GM12878 (cell line): ENCODE data around the gene POLR2I. TPM values are rescaled to one million over a fixed set of nuclear protein-coding genes. Genes with fewer than 3 reads are reported as not detected.

ENCODE experiments used
- ATAC-seq: fragments of 200-7000 bp; cut with Tn5 transposase; 3 replicates; pipeline ENCODE4 v1.9.1; 2020; ENCODE audit warnings: mild to moderate bottlenecking, moderate library complexity
- BruUV-seq: library from RNA; stranded (reverse); fragments of 400-500 nt; replicated peaks from 2 replicates; lab custom pipeline; 2021; lab: Mats Ljungman, UMichigan
- CTCF ChIA-PET: fragments of 300-600 bp; sonication (Branson Sonifier 250); formaldehyde crosslinking; extraction: SDS; loops from one replicate; lab custom pipeline; 2021; ENCODE audit warnings: inconsistent platforms; lab: Yijun Ruan, JAX
- POLR2A ChIA-PET: fragments of 350-600 bp; formaldehyde crosslinking; extraction: SDS; loops from one replicate; lab custom pipeline; 2021; ENCODE audit warnings: inconsistent platforms; lab: Charles Lee
- RAD21 ChIA-PET: fragments of 300-600 bp; sonication (Branson Sonifier 250); formaldehyde crosslinking; loops from one replicate; lab custom pipeline; 2023; ENCODE audit warnings: antibody characterized with exemption; ENCODE audit not compliant: unreplicated experiment; lab: Charles Lee
- SMC1A ChIA-PET: fragments of 300-600 bp; sonication (Branson Sonifier 250); formaldehyde crosslinking; loops from one replicate; lab custom pipeline; 2023; ENCODE audit not compliant: unreplicated experiment, uncharacterized antibody; lab: Charles Lee
- DNase-seq: peaks from one replicate; pipeline ENCODE4 v3.0.0-alpha.2; 2011; ENCODE audit warnings: low read depth, low spot score
- FAIRE-seq: peaks from 3 replicates; lab custom pipeline; 2011; peaks lifted over from hg19 to GRCh38; lab: Jason Lieb, UNC
- H2AFZ ChIP-seq: 2 replicates; pipeline ENCODE4 v1.6.0; 2011; ENCODE audit warnings: low read depth, low read length, control low read depth; ENCODE audit not compliant: control insufficient read depth
- H3K27ac ChIP-seq: 2 replicates; pipeline ENCODE4 v1.5.1; 2011; ENCODE audit warnings: control low read depth; ENCODE audit not compliant: control insufficient read depth, insufficient read depth
- H3K27me3 ChIP-seq, 2 experiments: replicated peaks in 1 of 2; 2 replicates each; pipeline versions ENCODE4 v1.6.0 to v1.6.1; 2011; ENCODE audit warnings: low read length in 1 of 2; ENCODE audit not compliant: control insufficient read depth in 2 of 2, insufficient read depth in 2 of 2
- H3K36me3 ChIP-seq, 2 experiments: 2 replicates each; pipeline ENCODE4 v1.5.1; 2011; ENCODE audit warnings: low read length in 1 of 2; ENCODE audit not compliant: control insufficient read depth in 2 of 2, insufficient read depth in 2 of 2
- H3K4me1 ChIP-seq: 2 replicates; pipeline ENCODE4 v1.6.1; 2011; ENCODE audit warnings: mild to moderate bottlenecking, low read length, moderate library complexity, mixed read lengths; ENCODE audit not compliant: control insufficient read depth, insufficient read depth
- H3K4me2 ChIP-seq: 2 replicates; pipeline ENCODE4 v1.6.0; 2011; ENCODE audit warnings: control low read depth; ENCODE audit not compliant: control insufficient read depth, insufficient read depth
- H3K4me3 ChIP-seq: fragments of 200-600 bp; sonication (generic); 2 replicates; pipeline ENCODE4 v1.5.1; 2016
- H3K79me2 ChIP-seq: 2 replicates; pipeline ENCODE4 v1.6.0; 2011; ENCODE audit warnings: low read length; ENCODE audit not compliant: control insufficient read depth, insufficient read depth
- H3K9ac ChIP-seq: 2 replicates; pipeline ENCODE4 v1.8.0; 2011; ENCODE audit warnings: low read length, control low read depth, mixed read lengths; ENCODE audit not compliant: control insufficient read depth, insufficient read depth
- H3K9me3 ChIP-seq: replicated peaks from 3 replicates; pipeline ENCODE4 v1.5.1; 2011; ENCODE audit warnings: mild to moderate bottlenecking, low read length; ENCODE audit not compliant: control insufficient read depth, insufficient read depth
- H4K20me1 ChIP-seq: 2 replicates; pipeline ENCODE4 v1.6.0; 2011; ENCODE audit not compliant: control insufficient read depth, insufficient read depth
- CHD1 ChIP-seq: IDR thresholded peaks from 2 replicates; pipeline ENCODE4 v1.6.1; 2012; ENCODE audit warnings: low read depth, low read length, improper control_type of control experiment
- ELK1 ChIP-seq: IDR thresholded peaks from 2 replicates; pipeline ENCODE4 v1.6.1; 2012; ENCODE audit warnings: low read depth, low read length, improper control_type of control experiment
- EP300 ChIP-seq, 2 experiments: fragments of 150-350 bp in 1 of 2; IDR thresholded peaks; 2 replicates each; pipeline ENCODE4 v1.6.1; 2011 to 2012; ENCODE audit warnings: low read depth in 2 of 2, low read length in 2 of 2, borderline replicate concordance in 1 of 2, improper control_type of control experiment in 1 of 2, inconsistent platforms in 1 of 2; ENCODE audit not compliant: control insufficient read depth in 1 of 2
- EZH2 ChIP-seq: IDR thresholded peaks from 2 replicates; pipeline ENCODE4 v1.6.1; 2012; ENCODE audit warnings: low read depth, mild to moderate bottlenecking, control low read depth, inconsistent platforms, low read length, borderline replicate concordance; ENCODE audit not compliant: control insufficient read depth
- FOS ChIP-seq: IDR thresholded peaks from 3 replicates; pipeline ENCODE4 v1.6.1; 2011; ENCODE audit warnings: borderline replicate concordance; ENCODE audit not compliant: insufficient read length; ENCODE audit errors: extremely low read depth
- HDAC6 ChIP-seq: fragments of 200-600 bp; sonication (generic); IDR thresholded peaks from one replicate; pipeline ENCODE4 v1.8.0; 2017; ENCODE audit warnings: antibody characterized with exemption; ENCODE audit not compliant: unreplicated experiment
- IKZF2 ChIP-seq, 2 experiments: fragments of 450-650 bp; IDR thresholded peaks; 2 replicates each; pipeline ENCODE4 v1.6.1; 2017; ENCODE audit warnings: mild to moderate bottlenecking in 2 of 2, moderate library complexity in 2 of 2
- NFXL1 ChIP-seq: fragments of 450-650 bp; IDR thresholded peaks from 2 replicates; pipeline ENCODE4 v1.6.1; 2017; ENCODE audit warnings: antibody characterized with exemption, mild to moderate bottlenecking, borderline replicate concordance
- RELA ChIP-seq: fragments of 450-650 bp; IDR thresholded peaks from 2 replicates; pipeline ENCODE4 v1.8.0; 2014; ENCODE audit warnings: borderline replicate concordance; ENCODE audit not compliant: partially characterized antibody
- ZZZ3 ChIP-seq: IDR thresholded peaks from 2 replicates; pipeline ENCODE4 v1.6.1; 2011; ENCODE audit warnings: low read depth; ENCODE audit not compliant: control insufficient read depth, insufficient read length
- WGBS: methylation state at CpG from one replicate; pipeline ENCODE4 v1.1.6; 2016; ENCODE audit warnings: low lambda C conversion rate; ENCODE audit not compliant: insufficient replicate concordance, insufficient coverage; ENCODE audit errors: missing lambda C conversion rate; 5-methylcytosine and 5-hydroxymethylcytosine counted together
- in situ Hi-C: fragments of 300-500 bp; cut with MboI; formaldehyde crosslinking; loops from 9 replicates; pipeline ENCODE4 v1.14.3; 2018; ENCODE audit warnings: mixed read lengths
- intact Hi-C: fragments of 100-400 bp; cut with micrococcal nuclease; formaldehyde crosslinking; loops from one replicate; pipeline ENCODE4 v1.14.2; 2022; ENCODE audit not compliant: unreplicated experiment
- polyA plus RNA-seq, 11 experiments: library from polyadenylated mRNA; depleted of rRNA in 4 of 11; unstranded in 6 of 11; stranded (reverse) in 5 of 11; fragments of >200 nt; fragmentation: Nextera tagmentation in 4 of 11; fragmentation: Illumina TruSeq in 1 of 11; extraction: Ambion mirVana in 4 of 11; extraction: Trizol in 1 of 11; gene quantifications; 1 replicate in 1 of 11; 2 replicates in 10 of 11; pipeline versions ENCODE4 v1.2.1 to v1.2.3, GENCODE V29; 2011 to 2016; ENCODE audit warnings: inconsistent platforms in 2 of 11, missing spikeins in 2 of 11, low read depth in 1 of 11
- total RNA-seq, 4 experiments: library from RNA; depleted of rRNA in 3 of 4; stranded (reverse); fragments of >200 nt in 3 of 4; fragmentation: Illumina TruSeq in 1 of 4; extraction: Trizol in 1 of 4; gene quantifications; 2 replicates each; pipeline versions ENCODE4 v1.2.1 to v1.2.3, GENCODE V29; 2013 to 2021

The POLR2I gene
- total and polyA plus RNA-seq, 10 of the 15 experiments (the other 5 are each of a cell fraction or from before 2014, with no cell fraction given) = 30.9 to 272 (median 202) TPM

- no peak for TF ChIP-seq EP300 (IDR thresholded peaks at IDR 0.05; ENCODE audit: borderline replicate concordance in 1 of 2, control insufficient read depth in 1 of 2, low read depth in 2 of 2, low read length in 2 of 2)
- no peak for TF ChIP-seq ELK1
- TF ChIP-seq HDAC6 = no peak
- no peak for TF ChIP-seq FOS
- TF ChIP-seq RELA = no peak
- no peak for TF ChIP-seq ZZZ3
- no peak for TF ChIP-seq IKZF2 (IDR thresholded peaks at IDR 0.05)
- TF ChIP-seq EZH2 = no peak
- no peak for TF ChIP-seq NFXL1
Observed at GRCh38 chr19:36099166-36099785, 15.4 kb downstream of the POLR2I start (continued).

GRCh38 chr19:36097036-36097435 lies 17.6 kb downstream of the POLR2I start:
- no peak overlapping the region for H3K27ac ChIP-seq
- DNase-seq (no peak), ATAC-seq (no peak), FAIRE-seq (no peak)
- WGBS = 95% methylated on average over 6 of the region's 6 CpGs
- TF ChIP-seq CHD1 = no peak
- no peak overlapping the region for H3K4me3 ChIP-seq
- POLR2A ChIA-PET = no interaction called here
- peaks cover 0 to 23% of the 10 kb centered on the region in 2 experiments for H3K36me3 ChIP-seq
- BruUV-seq = no TSS peak
- intact Hi-C loops = no loop called here
- SMC1A ChIA-PET = no interaction called here
- CTCF ChIA-PET = no interaction called here
- H3K9me3 ChIP-seq = no peaks in the 10 kb centered on the region
- H3K27me3 ChIP-seq = no peaks in the 10 kb centered on the region
- no peak overlapping the region for H3K9ac ChIP-seq
- H3K4me1 ChIP-seq = peaks cover 13% of the 10 kb centered on the region
- no peak overlapping the region for H2AFZ ChIP-seq
- no peaks in the 10 kb centered on the region for H4K20me1 ChIP-seq
- no peaks in the 10 kb centered on the region for H3K79me2 ChIP-seq
- RAD21 ChIA-PET = no interaction called here
- in situ Hi-C loops = no loop called here
- no peak overlapping the region for H3K4me2 ChIP-seq
